Mesenchymal stem cell (in vitro differentiated cells and primary cell): ENCODE measurements around the gene AUTS2.

Experiments used
- DNase-seq: peaks from one replicate; pipeline ENCODE4 v3.0.0-alpha.2; 2013
- H2AFZ ChIP-seq: one replicate; pipeline ENCODE4 v1.6.1; 2013; ENCODE audit warnings: low read depth, mild to moderate bottlenecking, control low read depth, inconsistent platforms, low read length, moderate library complexity
- H2AK5ac ChIP-seq: 2 replicates; pipeline ENCODE4 v1.6.1; 2013; ENCODE audit warnings: low read length, moderate library complexity, mild to moderate bottlenecking, inconsistent platforms; ENCODE audit not compliant: severe bottlenecking
- H2BK120ac ChIP-seq: one replicate; pipeline ENCODE4 v1.6.1; 2013; ENCODE audit warnings: low read depth, mild to moderate bottlenecking, inconsistent platforms, low read length, moderate library complexity
- H2BK12ac ChIP-seq, 2 experiments: one replicate each; pipeline ENCODE4 v1.6.1; 2013; ENCODE audit warnings: inconsistent platforms in 2 of 2, low read length in 2 of 2, mild to moderate bottlenecking in 2 of 2, moderate library complexity in 2 of 2, control low read depth in 1 of 2
- H2BK15ac ChIP-seq: one replicate; pipeline ENCODE4 v1.6.1; 2013; ENCODE audit warnings: mild to moderate bottlenecking, low read depth, inconsistent platforms; ENCODE audit not compliant: poor library complexity, severe bottlenecking
- H2BK5ac ChIP-seq: 2 replicates; pipeline ENCODE4 v1.6.1; 2013; ENCODE audit warnings: low read depth, mild to moderate bottlenecking, low read length, control low read depth, inconsistent platforms; ENCODE audit not compliant: poor library complexity, severe bottlenecking
- H3K14ac ChIP-seq, 2 experiments: one replicate each; pipeline ENCODE4 v1.6.1; 2013; ENCODE audit warnings: inconsistent platforms in 2 of 2, low read length in 2 of 2, control low read depth in 1 of 2, mild to moderate bottlenecking in 1 of 2, moderate library complexity in 1 of 2
- H3K18ac ChIP-seq, 2 experiments: one replicate each; pipeline ENCODE4 v1.6.1; 2013; ENCODE audit warnings: inconsistent platforms in 2 of 2, low read length in 2 of 2, control low read depth in 1 of 2, low read depth in 1 of 2, mild to moderate bottlenecking in 1 of 2
- H3K23ac ChIP-seq, 2 experiments: one replicate each; pipeline ENCODE4 v1.6.1; 2013; ENCODE audit warnings: inconsistent platforms in 2 of 2, low read length in 2 of 2, mild to moderate bottlenecking in 2 of 2, moderate library complexity in 2 of 2, control low read depth in 1 of 2
- H3K27ac ChIP-seq: 2 replicates; pipeline ENCODE4 v1.5.1; 2013; ENCODE audit warnings: mild to moderate bottlenecking, moderate library complexity, low read length, control low read depth, inconsistent platforms; ENCODE audit not compliant: poor library complexity, severe bottlenecking
- H3K27me3 ChIP-seq, 2 experiments: 2 replicates each; pipeline versions ENCODE4 v1.6.1 to v1.7.0; 2013; ENCODE audit warnings: low read length in 2 of 2, mild to moderate bottlenecking in 2 of 2, moderate library complexity in 2 of 2, control low read depth in 1 of 2, inconsistent platforms in 1 of 2; ENCODE audit not compliant: control insufficient read depth in 1 of 2, insufficient read depth in 1 of 2
- H3K36me3 ChIP-seq, 2 experiments: 2 replicates each; pipeline versions ENCODE4 v1.6.1 to v1.7.0; 2013; ENCODE audit warnings: low read length in 2 of 2, control low read depth in 1 of 2, inconsistent platforms in 1 of 2, low read depth in 1 of 2, mild to moderate bottlenecking in 1 of 2; ENCODE audit not compliant: insufficient read depth in 2 of 2, control insufficient read depth in 1 of 2
- H3K4ac ChIP-seq, 2 experiments: one replicate each; pipeline ENCODE4 v1.6.1; 2013; ENCODE audit warnings: inconsistent platforms in 2 of 2, low read length in 2 of 2, mild to moderate bottlenecking in 2 of 2, moderate library complexity in 2 of 2, control low read depth in 1 of 2, low read depth in 1 of 2
- H3K4me1 ChIP-seq: 2 replicates; pipeline ENCODE4 v1.6.1; 2013; ENCODE audit warnings: low read depth, low read length, control low read depth; ENCODE audit not compliant: control insufficient read depth, insufficient read depth
- H3K4me2 ChIP-seq: 2 replicates; pipeline ENCODE4 v1.6.1; 2013; ENCODE audit warnings: low read length, mild to moderate bottlenecking, inconsistent platforms; ENCODE audit not compliant: poor library complexity, severe bottlenecking
- H3K4me3 ChIP-seq, 2 experiments: 2 replicates each; pipeline versions ENCODE4 v1.5.1 to v1.7.0; 2013; ENCODE audit warnings: low read length in 2 of 2, mild to moderate bottlenecking in 2 of 2, control low read depth in 1 of 2, low read depth in 1 of 2; ENCODE audit not compliant: insufficient read depth in 1 of 2
- H3K79me1 ChIP-seq: replicated peaks from 2 replicates; pipeline ENCODE4 v1.6.1; 2013; ENCODE audit warnings: mild to moderate bottlenecking, control low read depth, low read length, inconsistent platforms; ENCODE audit not compliant: poor library complexity, severe bottlenecking
- H3K9ac ChIP-seq: 2 replicates; pipeline ENCODE4 v1.7.0; 2013; ENCODE audit warnings: mild to moderate bottlenecking, low read length, moderate library complexity
- H3K9me3 ChIP-seq: 2 replicates; pipeline ENCODE4 v1.7.0; 2013; ENCODE audit warnings: mild to moderate bottlenecking, low read length; ENCODE audit not compliant: control insufficient read depth
- H4K8ac ChIP-seq: one replicate; pipeline ENCODE4 v1.6.1; 2013; ENCODE audit warnings: inconsistent platforms, mild to moderate bottlenecking, low read length, moderate library complexity
- H4K91ac ChIP-seq: one replicate; pipeline ENCODE4 v1.6.1; 2013; ENCODE audit warnings: mild to moderate bottlenecking, low read length, inconsistent platforms
- WGBS: methylation state at CpG from one replicate; pipeline ENCODE4 v1.1.7; 2013; ENCODE audit warnings: mixed read lengths; 5-methylcytosine and 5-hydroxymethylcytosine counted together

Gene AUTS2

DNA sequence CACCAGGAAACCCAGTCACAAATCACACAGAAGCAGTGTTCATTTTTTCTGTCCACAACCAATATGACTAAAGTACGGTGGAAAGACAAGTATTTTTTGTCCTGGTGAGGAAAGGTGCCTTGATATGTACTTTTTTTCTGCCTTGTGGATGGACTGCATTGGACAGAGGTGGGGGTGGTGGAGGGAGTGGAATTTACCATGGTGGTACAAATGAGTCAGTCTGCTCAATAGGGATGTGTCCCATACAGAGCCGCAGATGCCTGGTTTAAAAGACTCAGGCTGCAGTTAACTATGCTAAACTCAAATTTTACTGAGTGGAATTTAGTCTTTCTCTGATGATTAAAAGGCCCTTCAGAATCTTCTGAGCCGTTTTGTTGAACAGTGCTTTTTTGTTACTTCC, 859.2 kb downstream of the AUTS2 start:
- no peaks in the 10 kb centered on the region for H3K79me1 ChIP-seq

DNA sequence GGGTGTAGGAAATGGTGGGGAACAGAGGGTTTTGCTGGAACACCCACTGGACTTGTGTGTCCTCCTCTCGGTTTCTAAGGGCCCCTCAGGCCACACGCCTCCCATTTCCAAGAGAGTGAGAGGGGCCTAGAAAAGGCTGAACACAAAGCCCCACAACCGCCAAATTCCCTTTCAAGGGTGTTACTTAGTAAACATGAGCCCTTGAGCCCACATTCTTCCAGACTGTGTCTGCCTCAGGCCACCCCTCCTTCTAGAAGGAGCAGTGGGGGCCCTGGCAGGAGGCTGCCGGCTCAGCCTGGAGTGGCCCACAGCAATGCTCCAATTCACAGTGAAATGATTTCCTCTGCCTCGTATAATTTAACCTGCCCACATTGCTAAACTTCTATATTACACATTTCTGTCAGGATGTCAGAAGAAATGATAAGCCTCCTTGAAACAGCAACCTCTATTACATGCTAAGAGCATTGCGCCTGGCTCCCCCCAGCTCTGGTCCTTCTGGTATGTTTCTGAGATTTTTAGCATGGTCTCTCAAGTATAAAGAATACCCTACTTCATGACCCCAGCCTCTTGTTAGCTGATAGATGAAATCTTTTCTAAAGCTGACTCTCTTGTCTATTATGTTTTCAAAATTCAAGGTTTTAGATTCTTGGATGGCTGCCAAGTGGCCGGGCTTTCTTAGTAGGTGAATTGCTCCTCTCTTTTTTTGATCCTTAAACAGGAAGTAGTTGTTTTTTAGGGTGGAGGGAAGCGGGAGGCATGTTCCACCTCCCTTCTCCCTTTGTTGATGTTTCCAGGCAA, 859.8 kb downstream of the AUTS2 start:
- WGBS = 62% methylated on average over 7 of the region's 8 CpGs
- H4K91ac ChIP-seq = no peak overlapping the region
- no peaks in the 10 kb centered on the region for H3K79me1 ChIP-seq
- no peaks in the 10 kb centered on the region for H3K9me3 ChIP-seq
- no peak overlapping the region for H3K23ac ChIP-seq
- no peak for DNase-seq
- no peak overlapping the region for H3K9ac ChIP-seq
- no peak overlapping the region for H2BK120ac ChIP-seq
- H3K27me3 ChIP-seq = no peaks in the 10 kb centered on the region
- no peak overlapping the region for H2AK5ac ChIP-seq
- no peak overlapping the region for H2BK12ac ChIP-seq
- H3K36me3 ChIP-seq = no peaks in the 10 kb centered on the region
- H3K18ac ChIP-seq = no peak overlapping the region
- H2AFZ ChIP-seq = no peak overlapping the region
- H2BK15ac ChIP-seq = no peak overlapping the region
- H3K27ac ChIP-seq = no peak overlapping the region
- no peak overlapping the region for H2BK5ac ChIP-seq
- no peak overlapping the region for H3K4me3 ChIP-seq
- H3K4ac ChIP-seq = no peak overlapping the region
- no peak overlapping the region for H3K14ac ChIP-seq
- no peak overlapping the region for H3K4me2 ChIP-seq
- H4K8ac ChIP-seq = no peak overlapping the region
- peaks cover 6% of the 10 kb centered on the region for H3K4me1 ChIP-seq

More for the DNA sequence above, 859.2 kb downstream of the AUTS2 start:
- Histone ChIP-seq H4K8ac (no peak overlapping the region), H3K18ac (no peak overlapping the region), H2BK15ac (no peak overlapping the region), H3K9me3 (no peaks in the 10 kb centered on the region), H3K23ac (no peak overlapping the region), H3K36me3 (no peaks in the 10 kb centered on the region), H3K4me2 (no peak overlapping the region), H3K4ac (no peak overlapping the region), H2BK5ac (no peak overlapping the region), H2BK120ac (no peak overlapping the region), H3K4me1 (peaks cover 6% of the 10 kb centered on the region), H3K9ac (no peak overlapping the region), H3K27me3 (no peaks in the 10 kb centered on the region), H3K4me3 (no peak overlapping the region), H3K14ac (no peak overlapping the region), H4K91ac (no peak overlapping the region), H2BK12ac (no peak overlapping the region), H2AK5ac (no peak overlapping the region), H2AFZ (no peak overlapping the region), H3K27ac (no peak overlapping the region)
- no peak for DNase-seq
- WGBS = 84% methylated on average over 3 of the region's 3 CpGs

DNA sequence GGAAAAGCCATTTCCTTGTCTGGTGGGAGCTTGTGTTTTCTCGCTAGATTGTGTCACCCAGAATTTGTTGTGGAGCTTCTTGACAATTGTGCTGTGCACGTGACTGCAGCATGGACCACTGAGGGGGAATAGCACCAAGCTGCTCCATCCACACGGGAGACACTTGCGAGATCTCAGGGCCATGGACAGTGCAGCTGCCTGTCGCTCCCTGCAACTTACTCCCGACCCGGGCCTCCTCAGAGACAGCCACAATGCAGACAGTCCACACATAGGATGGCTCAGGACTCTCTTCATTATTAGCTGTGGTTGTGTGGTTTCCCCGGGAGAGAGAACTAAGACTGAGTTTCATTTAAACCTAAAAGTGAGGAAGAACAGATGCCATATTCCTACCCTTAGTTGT, 860.5 kb downstream of the AUTS2 start:
- Histone ChIP-seq H2BK12ac (no peak overlapping the region), H4K91ac (no peak overlapping the region), H3K79me1 (no peaks in the 10 kb centered on the region), H2AFZ (no peak overlapping the region), H3K4me2 (no peak overlapping the region), H3K27ac (no peak overlapping the region), H2AK5ac (no peak overlapping the region), H3K23ac (no peak overlapping the region), H3K4me3 (no peak overlapping the region), H3K9me3 (no peaks in the 10 kb centered on the region), H3K9ac (no peak overlapping the region), H3K4me1 (peaks cover 6% of the 10 kb centered on the region), H3K36me3 (no peaks in the 10 kb centered on the region), H3K14ac (no peak overlapping the region), H3K27me3 (no peaks in the 10 kb centered on the region), H2BK15ac (no peak overlapping the region), H2BK120ac (no peak overlapping the region), H2BK5ac (no peak overlapping the region), H4K8ac (no peak overlapping the region), H3K4ac (no peak overlapping the region), H3K18ac (no peak overlapping the region)
- WGBS = 71% methylated on average over 7 of the region's 8 CpGs
- DNase-seq = no peak

DNA sequence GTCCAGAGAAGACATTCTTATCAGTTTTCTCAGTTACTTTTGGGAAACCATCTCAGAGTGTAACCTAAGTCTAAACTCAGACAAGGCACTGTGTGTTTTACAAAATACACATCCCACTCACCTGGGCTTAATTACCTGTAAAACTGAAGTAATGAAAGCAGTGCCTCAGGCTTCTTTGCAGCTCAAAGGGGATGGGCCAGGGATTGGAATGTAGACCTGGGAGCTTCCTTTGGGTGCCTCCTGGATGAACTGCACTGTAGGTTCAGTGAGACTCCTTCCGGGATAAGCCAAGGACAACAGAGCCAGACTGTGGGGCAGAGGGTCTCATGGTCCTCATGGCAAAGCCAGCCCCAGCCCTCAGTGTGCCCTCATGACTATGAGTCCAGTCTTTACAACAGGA, 861.3 kb downstream of the AUTS2 start:
- Histone ChIP-seq H3K9me3 (no peaks in the 10 kb centered on the region), H2BK5ac (no peak overlapping the region), H4K91ac (no peak overlapping the region), H3K27me3 (no peaks in the 10 kb centered on the region), H3K4me2 (no peak overlapping the region), H4K8ac (no peak overlapping the region), H2BK15ac (no peak overlapping the region), H2BK120ac (no peak overlapping the region), H3K18ac (no peak overlapping the region), H2AFZ (no peak overlapping the region), H3K23ac (no peak overlapping the region), H3K36me3 (no peaks in the 10 kb centered on the region), H3K4me1 (peaks cover 6% of the 10 kb centered on the region), H3K4me3 (no peak overlapping the region), H2BK12ac (no peak overlapping the region), H2AK5ac (no peak overlapping the region), H3K4ac (no peak overlapping the region), H3K9ac (no peak overlapping the region), H3K14ac (no peak overlapping the region), H3K79me1 (no peaks in the 10 kb centered on the region), H3K27ac (no peak overlapping the region)
- no peak for DNase-seq
- WGBS = 89% methylated on average over 1 of the region's 1 CpG
